ENCODE data around the gene GMDS.

GMDS gene

DNA sequence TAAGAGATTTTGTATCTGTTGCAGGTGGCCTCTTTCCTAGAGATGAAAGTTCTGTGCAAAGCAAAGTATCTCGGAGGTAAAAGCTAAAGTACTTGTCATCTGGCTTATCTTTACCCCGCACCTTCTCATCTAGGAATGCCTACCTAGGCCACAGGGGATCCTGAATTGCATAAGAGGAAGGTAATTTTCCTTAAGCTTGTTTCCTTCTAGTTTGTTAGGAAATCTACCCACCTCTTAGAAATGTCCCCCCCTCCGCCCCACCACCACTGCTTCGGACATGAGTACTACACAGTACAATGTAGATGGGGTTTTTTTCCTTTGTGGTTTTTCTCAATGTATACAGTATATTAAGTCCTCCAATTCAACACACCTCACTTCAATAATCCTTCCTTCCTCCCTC, 614.2 kb downstream of the GMDS start:
- DNase-seq (ENCODE audit: low read depth, low spot score), result no peak
- H3K27ac ChIP-seq, result no peak overlapping the region

DNA sequence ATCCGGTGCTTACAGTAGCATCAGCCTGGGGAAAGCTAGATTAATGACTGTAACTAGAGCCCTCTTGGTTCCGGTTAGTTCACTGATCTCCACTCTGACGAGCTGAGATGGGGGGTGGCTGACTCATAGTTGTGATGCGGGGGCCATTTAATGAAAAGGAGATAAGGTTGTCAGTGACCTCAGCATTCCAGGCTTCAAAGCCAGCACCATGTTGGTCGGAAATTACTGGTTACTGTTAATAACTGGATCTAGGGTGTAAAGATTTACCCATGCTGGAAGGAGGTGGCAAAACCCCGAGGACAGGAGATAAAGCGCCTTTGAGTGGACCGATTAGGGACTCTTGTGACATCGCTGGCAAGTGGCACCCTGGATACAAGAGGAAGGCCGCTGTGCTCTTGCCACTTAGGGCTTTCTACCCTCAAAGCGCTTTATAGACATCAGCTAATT, 614.6 kb downstream of the GMDS start:
- H3K27ac ChIP-seq, result no peak overlapping the region
- DNase-seq (ENCODE audit: low read depth, low spot score), result no peak

GRCh38 chr6:1630212-1630770, 615.1 kb downstream of the GMDS start:
- DNase-seq (ENCODE audit: low read depth, low spot score), result no peak
- no peak overlapping the region for H3K27ac ChIP-seq

DNA sequence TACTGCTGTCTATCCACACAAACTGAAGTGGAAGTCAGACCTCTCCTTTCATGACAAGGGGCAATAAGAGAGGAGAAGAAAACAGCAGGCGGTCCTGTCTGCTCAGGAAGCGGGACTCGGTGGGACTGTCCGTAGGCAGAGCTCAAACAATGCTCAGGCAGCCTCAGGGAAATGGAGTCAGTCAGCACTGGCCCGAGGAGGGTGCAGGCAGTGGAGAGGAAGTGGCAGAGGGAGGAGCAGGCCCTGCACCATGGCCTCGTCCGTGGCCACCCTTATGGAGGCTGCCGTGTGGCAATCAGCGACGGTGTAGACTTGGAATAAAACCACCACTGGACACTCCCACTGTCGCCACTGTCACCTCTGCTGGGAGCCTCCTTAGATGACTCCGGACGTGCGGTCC, 616.1 kb downstream of the GMDS start:
- H3K27ac ChIP-seq, result no peak overlapping the region
- DNase-seq (ENCODE audit: low read depth, low spot score), result no peak

DNA sequence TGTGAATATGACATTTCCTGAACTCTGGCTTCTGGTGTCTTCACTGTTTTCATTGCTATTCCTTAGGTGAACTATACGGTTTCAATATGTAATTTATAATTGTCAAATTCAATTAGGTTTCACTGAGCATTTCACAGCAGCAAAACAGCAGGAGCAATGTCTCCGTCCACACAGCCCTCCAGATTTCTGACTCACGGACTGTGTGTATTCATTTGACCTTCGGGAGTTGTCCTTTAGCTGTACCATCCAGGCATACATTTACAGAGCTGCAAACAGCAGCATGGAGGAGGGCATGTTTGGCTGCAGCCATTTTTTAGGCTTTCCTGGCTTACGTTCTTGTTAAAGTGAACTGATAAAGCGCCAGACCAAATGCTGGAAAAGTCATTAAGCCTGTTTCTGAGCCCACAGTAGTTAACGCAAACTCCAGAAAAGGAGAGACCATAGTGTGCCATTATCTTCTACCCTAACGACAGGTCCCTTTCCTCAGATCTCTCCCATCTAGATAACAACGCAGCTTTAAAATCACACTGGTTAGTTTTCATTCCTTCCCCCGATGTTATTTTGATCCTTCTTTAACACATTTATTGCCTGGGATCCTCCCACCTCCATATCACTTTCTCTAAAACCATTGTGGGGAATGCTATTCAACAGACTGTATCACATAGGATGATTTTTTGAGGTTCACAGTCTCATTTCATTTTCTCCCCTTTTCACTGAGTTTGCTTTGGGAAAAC, 617.4 kb downstream of the GMDS start:
- no peak for DNase-seq (ENCODE audit: low read depth, low spot score)

DNA sequence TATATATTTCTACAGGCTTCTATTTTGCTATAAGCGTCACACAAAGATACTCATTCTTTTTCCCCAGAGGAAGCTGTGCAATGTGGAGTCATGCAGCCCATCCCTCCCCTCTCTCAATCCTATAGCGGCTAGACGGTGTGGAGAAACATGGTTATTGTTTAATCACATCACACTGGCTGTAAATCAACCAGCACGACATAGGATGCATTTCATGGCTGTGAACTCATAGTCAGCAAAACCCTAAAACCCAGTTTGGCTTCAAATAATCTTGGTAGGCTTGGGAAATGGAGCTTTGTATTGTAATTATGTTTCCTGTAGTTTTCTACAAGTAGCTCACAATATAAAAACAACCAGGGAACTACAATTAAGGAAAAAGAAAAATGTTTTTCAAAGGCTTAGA, 618.9 kb downstream of the GMDS start:
- H3K27ac ChIP-seq, result no peak overlapping the region
- DNase-seq (ENCODE audit: low read depth, low spot score), result no peak

More for the DNA sequence above, 617.4 kb downstream of the GMDS start:
- no peak overlapping the region for H3K27ac ChIP-seq

DNA sequence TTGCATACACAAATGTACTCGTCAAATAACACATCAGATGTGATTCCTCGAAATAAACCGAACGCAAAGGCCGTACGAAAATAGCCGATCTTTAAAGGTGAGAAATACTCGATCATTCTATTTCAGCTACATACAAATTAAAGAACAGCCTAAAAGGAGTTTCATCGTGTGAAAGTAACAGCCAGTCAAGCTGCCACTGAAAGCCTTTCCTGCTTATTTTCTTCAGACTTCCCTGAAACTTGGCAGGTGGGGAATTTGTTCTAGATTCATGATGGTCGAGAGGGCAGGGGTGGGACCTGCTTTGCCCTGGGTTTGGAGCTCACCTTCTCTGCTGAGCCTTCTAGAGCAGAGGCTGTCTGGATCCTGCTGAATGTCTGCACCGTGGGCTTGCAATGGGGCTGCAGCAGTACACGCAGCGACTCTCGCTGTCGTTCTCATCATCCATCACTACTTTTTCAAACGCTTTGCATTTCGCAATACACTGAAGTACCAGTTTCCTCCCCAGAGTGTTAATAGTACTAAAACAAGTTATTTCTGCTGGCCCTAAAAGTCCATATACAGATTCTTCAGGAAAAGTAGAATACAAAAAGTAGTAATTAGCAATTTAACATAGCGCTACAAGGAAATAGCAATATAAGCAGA, 619.5 kb downstream of the GMDS start:
- H3K27ac ChIP-seq, result no peak overlapping the region
- DNase-seq (ENCODE audit: low read depth, low spot score), result no peak

- no peak overlapping the region for H3K27ac ChIP-seq
- no peak for DNase-seq (ENCODE audit: low read depth, low spot score)
Observed at GRCh38 chr6:1624851-1625781, 620.3 kb downstream of the GMDS start.

DNA sequence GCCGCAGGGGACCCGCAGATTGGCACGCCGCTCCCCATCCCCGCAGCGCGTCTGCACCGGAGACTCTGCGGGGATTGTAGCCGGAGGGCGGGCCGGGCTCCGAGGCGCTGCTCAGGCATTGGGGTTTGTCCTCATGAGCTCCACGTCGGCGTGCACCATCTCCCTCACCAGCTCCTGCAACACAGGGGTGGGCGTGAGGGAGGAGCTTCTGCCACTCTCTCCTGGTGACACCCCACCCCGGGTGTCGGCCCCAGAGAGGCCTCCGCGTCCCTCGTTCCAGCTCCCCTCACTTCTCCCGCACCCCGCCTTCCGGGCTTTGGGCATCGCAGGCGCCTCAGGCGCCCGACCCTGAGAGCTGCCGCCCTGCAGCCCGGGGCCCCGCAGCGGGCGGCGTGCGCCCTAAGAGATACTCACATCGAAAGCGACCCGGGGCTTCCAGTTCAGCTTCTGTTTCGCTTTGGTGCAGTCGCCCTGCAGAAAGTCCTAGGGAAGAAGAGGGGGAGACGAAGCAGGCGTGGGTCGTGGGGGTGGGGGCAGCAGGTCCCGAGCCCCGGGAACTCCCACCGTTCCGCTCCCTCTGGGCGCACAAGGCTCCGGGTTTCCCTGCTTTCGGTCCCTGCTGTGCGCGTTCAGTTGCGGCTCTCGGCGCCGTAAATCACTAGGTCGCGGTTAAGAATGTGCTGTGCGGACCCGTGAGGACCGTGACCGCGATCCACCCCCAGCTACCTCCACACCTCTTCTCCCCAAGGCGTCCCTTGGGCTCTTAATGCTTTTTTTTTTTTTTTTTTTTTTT, 621.2 kb downstream of the GMDS start:
- no peak overlapping the region for H3K27ac ChIP-seq
- no peak for DNase-seq (ENCODE audit: low read depth, low spot score)

- no peak overlapping the region for H3K27ac ChIP-seq
Observed at GRCh38 chr6:1623769-1624057, 621.7 kb downstream of the GMDS start.

GRCh38 chr6:1622851-1623768, 622.3 kb downstream of the GMDS start:
- H3K27ac ChIP-seq, result no peak overlapping the region
- no peak for DNase-seq (ENCODE audit: low read depth, low spot score)

More at GRCh38 chr6:1623769-1624057, 621.7 kb downstream of the GMDS start:
- no peak for DNase-seq (ENCODE audit: low read depth, low spot score)

DNA sequence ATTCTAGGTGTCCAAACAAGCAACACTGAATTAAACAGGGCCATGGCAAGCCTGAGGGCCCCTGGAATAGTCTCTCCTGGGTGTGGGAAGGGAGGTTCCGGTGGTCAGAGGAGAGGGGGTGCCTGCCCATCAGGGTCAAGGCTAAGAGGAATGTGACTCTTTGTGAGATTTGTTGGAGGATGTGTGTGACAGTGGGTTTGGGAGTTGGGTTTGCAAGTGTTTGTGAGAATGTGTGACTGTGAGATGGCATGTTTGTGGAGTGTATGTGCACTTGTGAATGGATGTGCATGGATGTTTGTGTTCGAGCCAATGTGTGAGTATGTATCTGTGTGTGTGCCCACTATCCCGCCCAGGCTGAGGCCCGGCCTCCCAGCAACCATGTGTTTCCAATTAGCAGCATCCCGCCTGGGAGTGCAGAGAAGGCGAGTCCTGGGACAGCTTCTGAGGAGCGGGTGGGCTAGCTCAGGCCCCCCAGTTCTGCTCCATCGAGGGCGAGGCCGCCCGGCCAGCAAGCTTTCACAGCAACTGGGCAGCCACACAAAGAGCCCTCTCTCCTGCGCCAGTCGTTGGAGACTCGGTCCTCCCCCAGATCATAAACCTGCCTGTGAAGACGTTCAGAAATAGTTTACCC, 623.1 kb downstream of the GMDS start:
- no peak for DNase-seq (ENCODE audit: low read depth, low spot score)
- no peak overlapping the region for H3K27ac ChIP-seq

DNA sequence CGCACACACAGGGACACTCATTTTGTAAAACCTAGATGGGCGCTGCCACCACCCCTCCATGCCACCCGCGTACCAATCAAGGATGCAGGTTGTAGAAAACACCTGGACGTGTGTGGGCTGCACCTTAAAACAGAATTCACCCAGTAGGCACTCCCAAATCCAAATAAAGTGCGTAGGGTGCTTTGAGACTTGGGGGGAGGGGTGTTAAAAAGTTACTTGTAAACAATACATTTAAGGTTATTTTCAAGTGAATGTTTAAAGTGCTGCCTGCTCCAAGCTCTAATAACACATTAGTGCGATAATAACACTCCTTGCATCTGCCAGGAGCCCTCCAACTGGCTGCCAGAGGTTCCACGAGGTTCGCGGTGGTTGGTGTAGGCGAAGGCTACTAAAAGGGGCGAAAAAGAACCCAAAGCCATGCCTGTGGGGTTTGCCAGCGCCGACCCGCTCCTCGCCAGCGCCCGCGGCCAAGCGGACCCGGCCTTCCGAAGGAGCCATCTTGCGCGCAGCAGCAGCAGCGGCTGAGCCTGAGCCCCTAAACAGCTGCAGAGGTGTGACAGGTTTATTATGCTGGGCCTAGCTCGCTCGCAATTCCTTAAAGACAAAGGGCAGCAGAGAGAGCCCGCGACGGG, 624.2 kb downstream of the GMDS start:
- H3K27ac ChIP-seq, result no peak overlapping the region
- no peak for DNase-seq (ENCODE audit: low read depth, low spot score)

DNA sequence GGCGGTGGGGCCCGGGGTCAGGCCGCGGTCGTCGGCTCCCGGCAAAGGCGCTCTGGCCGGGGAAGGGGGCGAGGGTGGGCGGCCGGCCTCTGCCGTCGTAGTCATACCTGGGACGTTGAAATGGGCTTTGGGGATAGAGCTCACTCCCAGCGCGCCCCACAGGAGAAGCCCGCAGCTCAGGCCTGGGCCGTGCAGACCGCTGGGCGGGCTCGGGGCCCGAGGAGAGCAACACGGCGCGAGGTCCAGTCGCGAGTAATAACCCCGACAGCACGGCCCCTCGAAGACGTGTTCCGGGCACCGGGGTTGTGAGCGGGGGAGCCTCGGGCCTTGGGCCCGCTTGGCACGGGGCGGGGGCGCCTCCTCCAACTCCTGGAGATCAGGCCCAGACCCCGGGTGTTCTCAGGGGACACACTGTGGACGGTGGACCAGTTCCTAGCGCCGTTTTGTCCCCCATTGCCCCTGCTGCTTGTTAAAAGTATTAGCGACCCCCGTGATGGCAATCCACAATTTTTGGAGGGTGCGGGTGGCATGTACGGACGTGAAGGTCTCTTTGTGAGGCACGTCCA, 624.8 kb downstream of the GMDS start:
- no peak for DNase-seq (ENCODE audit: low read depth, low spot score)
- H3K27ac ChIP-seq, result no peak overlapping the region

- no peak for DNase-seq (ENCODE audit: low read depth, low spot score)
- H3K27ac ChIP-seq, result no peak overlapping the region
Observed at GRCh38 chr6:1619673-1620503, 625.5 kb downstream of the GMDS start.

DNA sequence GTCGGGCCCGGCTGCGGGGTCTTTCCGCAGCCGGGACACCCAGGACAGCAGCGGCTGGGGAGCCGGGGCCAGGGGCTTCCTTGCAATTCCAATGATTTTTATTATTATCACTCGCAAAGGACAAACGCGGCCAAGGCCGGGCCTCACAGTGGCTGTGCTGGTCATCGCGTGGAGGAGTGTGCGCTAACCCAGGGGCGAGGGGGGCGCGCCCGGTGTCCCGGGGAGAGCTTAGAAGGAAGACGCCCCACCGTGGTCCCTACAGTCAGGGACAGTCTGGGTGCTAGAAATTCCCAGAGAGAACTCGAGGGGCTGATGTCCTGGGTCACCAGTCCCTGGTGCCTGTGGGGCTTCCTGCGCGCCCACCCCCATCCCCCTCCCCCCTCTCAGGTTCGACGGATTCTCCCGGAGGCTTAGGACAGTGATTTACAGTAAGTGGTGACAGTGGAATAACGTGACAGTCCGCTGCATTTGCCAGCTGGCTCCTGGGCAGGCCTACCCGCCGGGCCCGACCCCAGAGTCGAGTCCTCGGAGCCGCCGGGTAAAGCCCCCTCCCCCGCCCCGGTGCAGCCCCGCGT, 626.2 kb downstream of the GMDS start:
- DNase-seq (ENCODE audit: low read depth, low spot score), result no peak
- H3K27ac ChIP-seq, result no peak overlapping the region
